ENCODE data around the gene FDXR.

FDXR gene

GRCh38 chr17:74830861-74831260, 41.9 kb downstream of the FDXR start:
- H3K9me3 ChIP-seq, result no peaks in the 10 kb centered on the region; the same call in 1 of the 2 replicates
- no peak overlapping the region for H3K4me3 ChIP-seq
- 0 out of 2 replicates have a peak overlapping the region, but pooled peaks have one; percentile 22 for H3K27ac ChIP-seq
- H3K9ac ChIP-seq, result no peak overlapping the region
- peaks cover 27% of the 10 kb centered on the region for H4K20me1 ChIP-seq
- peaks cover 14% of the 10 kb centered on the region; the same call in 1 of the 2 replicates for H3K36me3 ChIP-seq
- no peak for TF ChIP-seq Cebpa-rat (IDR thresholded peaks at IDR 0.05)
- H3K4me1 ChIP-seq, result peaks cover 74% of the 10 kb centered on the region
- H3K27me3 ChIP-seq, result no peaks in the 10 kb centered on the region
- peak overlapping the region; percentile 100 for H3K4me2 ChIP-seq

GRCh38 chr17:74827800-74828199, 45.0 kb downstream of the FDXR start:
- Histone ChIP-seq H3K9me3 (no peaks in the 10 kb centered on the region; the same call in 1 of the 2 replicates), H3K9ac (no peak overlapping the region), H4K20me1 (peaks cover 9% of the 10 kb centered on the region), H3K4me2 (no peak overlapping the region), H3K4me3 (no peak overlapping the region), H3K27me3 (no peaks in the 10 kb centered on the region), H3K4me1 (peaks cover 64% of the 10 kb centered on the region), H3K36me3 (peaks cover 18% of the 10 kb centered on the region; the same call in 1 of the 2 replicates), H3K27ac (no peak overlapping the region)
- no peak for TF ChIP-seq Cebpa-rat (IDR thresholded peaks at IDR 0.05)

- peaks cover 18% of the 10 kb centered on the region; the same call in 1 of the 2 replicates for H3K36me3 ChIP-seq
- peaks cover 63% of the 10 kb centered on the region for H3K4me1 ChIP-seq
- no peak overlapping the region for H3K4me3 ChIP-seq
- no peak for TF ChIP-seq Cebpa-rat (IDR thresholded peaks at IDR 0.05)
- H4K20me1 ChIP-seq, result no peaks in the 10 kb centered on the region; the same call in 1 of the 2 replicates
- no peak overlapping the region for H3K9ac ChIP-seq
- 0 out of 2 replicates have a peak overlapping the region, but pooled peaks have one; percentile 21 for H3K4me2 ChIP-seq
- H3K27me3 ChIP-seq, result no peaks in the 10 kb centered on the region
- H3K9me3 ChIP-seq, result no peaks in the 10 kb centered on the region; the same call in 1 of the 2 replicates
- H3K27ac ChIP-seq, result no peak overlapping the region
Measured at GRCh38 chr17:74825952-74826719, 46.7 kb downstream of the FDXR start.

- Histone ChIP-seq H3K27me3 (no peaks in the 10 kb centered on the region), H3K4me1 (peaks cover 63% of the 10 kb centered on the region), H3K9me3 (no peaks in the 10 kb centered on the region), H4K20me1 (no peaks in the 10 kb centered on the region; the same call in 1 of the 2 replicates), H3K4me3 (no peak overlapping the region), H3K4me2 (no peak overlapping the region), H3K27ac (no peak overlapping the region), H3K9ac (no peak overlapping the region), H3K36me3 (peaks cover 17% of the 10 kb centered on the region; the same call in 1 of the 2 replicates)
- TF ChIP-seq Cebpa-rat (IDR thresholded peaks at IDR 0.05), result no peak
Measured at GRCh38 chr17:74824961-74825627, 47.7 kb downstream of the FDXR start.

GRCh38 chr17:74822939-74823367, 49.8 kb downstream of the FDXR start:
- Histone ChIP-seq H3K27me3 (no peaks in the 10 kb centered on the region), H3K9ac (no peak overlapping the region), H3K4me2 (peak overlapping the region; percentile 85), H3K9me3 (no peaks in the 10 kb centered on the region), H3K4me1 (peaks cover 84% of the 10 kb centered on the region), H3K27ac (no peak overlapping the region), H3K36me3 (peaks cover 11% of the 10 kb centered on the region; the same call in 1 of the 2 replicates), H4K20me1 (no peaks in the 10 kb centered on the region; the same call in 1 of the 2 replicates), H3K4me3 (no peak overlapping the region)
- TF ChIP-seq Cebpa-rat (IDR thresholded peaks at IDR 0.05), result no peak

- H3K9me3 ChIP-seq, result no peaks in the 10 kb centered on the region
- H3K9ac ChIP-seq, result no peak overlapping the region
- H3K27ac ChIP-seq, result no peak overlapping the region
- H4K20me1 ChIP-seq, result no peaks in the 10 kb centered on the region; the same call in 1 of the 2 replicates
- H3K4me2 ChIP-seq, result peak overlapping the region; percentile 85
- peaks cover 86% of the 10 kb centered on the region for H3K4me1 ChIP-seq
- no peak overlapping the region for H3K4me3 ChIP-seq
- no peak for TF ChIP-seq Cebpa-rat (IDR thresholded peaks at IDR 0.05)
- H3K36me3 ChIP-seq, result peaks cover 14% of the 10 kb centered on the region; the same call in 1 of the 2 replicates
- H3K27me3 ChIP-seq, result no peaks in the 10 kb centered on the region
Measured at GRCh38 chr17:74822335-74822938, 50.4 kb downstream of the FDXR start.

GRCh38 chr17:74821655-74822334, 51.0 kb downstream of the FDXR start:
- TF ChIP-seq Cebpa-rat (IDR thresholded peaks at IDR 0.05), result no peak
- peaks cover 87% of the 10 kb centered on the region for H3K4me1 ChIP-seq
- no peaks in the 10 kb centered on the region; the same call in 1 of the 2 replicates for H4K20me1 ChIP-seq
- H3K27me3 ChIP-seq, result no peaks in the 10 kb centered on the region
- peak overlapping the region; percentile 85 for H3K4me2 ChIP-seq
- peak overlapping the region; percentile 70; the same call in 1 of the 2 replicates for H3K27ac ChIP-seq
- H3K4me3 ChIP-seq, result no peak overlapping the region
- H3K36me3 ChIP-seq, result peaks cover 18% of the 10 kb centered on the region; the same call in 1 of the 2 replicates
- H3K9ac ChIP-seq, result no peak overlapping the region
- H3K9me3 ChIP-seq, result no peaks in the 10 kb centered on the region

- peak overlapping the region; percentile 13; the same call in 1 of the 2 replicates for H3K9ac ChIP-seq
- no peaks in the 10 kb centered on the region for H3K27me3 ChIP-seq
- no peak overlapping the region for H3K4me3 ChIP-seq
- no peak for TF ChIP-seq Cebpa-rat (IDR thresholded peaks at IDR 0.05)
- H3K4me2 ChIP-seq, result peak overlapping the region; percentile 85
- H3K4me1 ChIP-seq, result peaks cover 95% of the 10 kb centered on the region
- peak overlapping the region; percentile 70 for H3K27ac ChIP-seq
- no peaks in the 10 kb centered on the region for H3K9me3 ChIP-seq
- H4K20me1 ChIP-seq, result no peaks in the 10 kb centered on the region
- H3K36me3 ChIP-seq, result peaks cover 7% of the 10 kb centered on the region; the same call in 1 of the 2 replicates
Measured at GRCh38 chr17:74819801-74820436, 52.9 kb downstream of the FDXR start.
